HCT116 (cell line): ENCODE measurements around the gene ZNF236. TPM values are rescaled to one million over a fixed set of nuclear protein-coding genes. Genes with fewer than 3 reads are reported as not detected.

Experiments
- ATAC-seq: fragments of 200-7000 bp; cut with Tn5 transposase; 2 replicates; pipeline ENCODE4 v1.9.1; 2020; ENCODE audit warnings: mild to moderate bottlenecking, moderate library complexity
- BruUV-seq: library from RNA; stranded (reverse); fragments of 400-500 nt; replicated peaks from 2 replicates; lab custom pipeline; 2021; lab: Mats Ljungman, UMichigan
- CTCF ChIA-PET: fragments of 300-600 bp; sonication (Branson Sonifier 250); formaldehyde crosslinking; loops from one replicate; lab custom pipeline; 2021; ENCODE audit warnings: antibody characterized with exemption; lab: Charles Lee
- POLR2A ChIA-PET: fragments of 300-600, 350-600 bp; sonication (Branson Sonifier 250); formaldehyde crosslinking; loops from one replicate; lab custom pipeline; 2021; ENCODE audit warnings: antibody characterized with exemption; lab: Charles Lee
- RAD21 ChIA-PET, 2 experiments: fragments of 300-600 bp; sonication (Branson Sonifier 250); formaldehyde crosslinking; loops; one replicate each; lab custom pipeline; 2023; ENCODE audit warnings: low total read pairs in 2 of 2; ENCODE audit not compliant: uncharacterized antibody in 2 of 2, unreplicated experiment in 2 of 2, low non-redundant PET in 1 of 2; lab: Charles Lee
- DNase-seq: peaks from one replicate; pipeline ENCODE4 v3.0.0-alpha.2; 2010; ENCODE audit warnings: low read depth, low spot score
- H2AFZ ChIP-seq: fragments of 200-600 bp; shearing (Covaris generic), sonication (generic); 2 replicates; pipeline ENCODE4 v1.6.1; 2017; ENCODE audit warnings: low read depth, mixed run types, mixed read lengths, antibody characterized with exemption, low read length; ENCODE audit not compliant: poor library complexity, severe bottlenecking
- H3K27ac ChIP-seq: 2 replicates; pipeline ENCODE4 v1.5.1; 2012; ENCODE audit warnings: low read depth, low read length
- H3K27me3 ChIP-seq: fragments of 200-600 bp; sonication (generic); 2 replicates; pipeline ENCODE4 v1.6.1; 2016; ENCODE audit warnings: mixed run types, low read length, mixed read lengths; ENCODE audit not compliant: insufficient read depth
- H3K36me3 ChIP-seq, 2 experiments: fragments of 200-500 bp in 1 of 2; fragments of 200-600 bp in 1 of 2; sonication (Bioruptor generic) in 1 of 2; sonication (generic) in 1 of 2; 2 replicates each; pipeline versions ENCODE4 v1.5.1 to v1.6.1; 2014 to 2016; ENCODE audit warnings: low read length in 2 of 2, inconsistent platforms in 1 of 2, mixed read lengths in 1 of 2, mixed run types in 1 of 2; ENCODE audit not compliant: insufficient read depth in 2 of 2, control insufficient read depth in 1 of 2
- H3K4me1 ChIP-seq, 2 experiments: fragments of 200-600 bp in 1 of 2; sonication (generic) in 1 of 2; 2 replicates each; pipeline versions ENCODE4 v1.5.1 to v1.6.1; 2012 to 2017; ENCODE audit warnings: low read length in 2 of 2, inconsistent platforms in 1 of 2, mild to moderate bottlenecking in 1 of 2, mixed read lengths in 1 of 2, mixed run types in 1 of 2, moderate library complexity in 1 of 2; ENCODE audit not compliant: insufficient read depth in 2 of 2, control insufficient read depth in 1 of 2
- H3K4me2 ChIP-seq: fragments of 200-600 bp; sonication (generic); 2 replicates; pipeline ENCODE4 v1.6.1; 2017; ENCODE audit warnings: mixed run types, low read length, mixed read lengths
- H3K4me3 ChIP-seq, 2 experiments: fragments of 200-600 bp in 1 of 2; sonication (generic) in 1 of 2; replicated peaks in 1 of 2; 2 replicates each; pipeline ENCODE4 v1.5.1; 2011 to 2016; ENCODE audit warnings: low read length in 2 of 2, control low read depth in 1 of 2, low read depth in 1 of 2, mild to moderate bottlenecking in 1 of 2, mixed read lengths in 1 of 2, mixed run types in 1 of 2
- H3K79me2 ChIP-seq: fragments of 200-600 bp; sonication (generic); 2 replicates; pipeline ENCODE4 v1.6.1; 2017; ENCODE audit warnings: mild to moderate bottlenecking, mixed run types, low read length, moderate library complexity, mixed read lengths; ENCODE audit not compliant: insufficient read depth
- H3K9ac ChIP-seq: fragments of 200-600 bp; sonication (generic); 2 replicates; pipeline ENCODE4 v1.6.1; 2016; ENCODE audit warnings: low read length, mixed read lengths
- H3K9me2 ChIP-seq: fragments of 200-600 bp; sonication (generic), shearing (Covaris generic); 2 replicates; pipeline ENCODE4 v1.6.1; 2017; ENCODE audit warnings: mixed run types, mild to moderate bottlenecking, moderate library complexity; ENCODE audit not compliant: insufficient read depth
- H3K9me3 ChIP-seq, 2 experiments: fragments of 200-500 bp in 1 of 2; fragments of 200-600 bp in 1 of 2; sonication (Bioruptor generic) in 1 of 2; sonication (generic) in 1 of 2; 2 replicates each; pipeline ENCODE4 v1.6.1; 2014 to 2017; ENCODE audit warnings: low read length in 2 of 2, mixed read lengths in 2 of 2, inconsistent platforms in 1 of 2, low read depth in 1 of 2, mild to moderate bottlenecking in 1 of 2, mixed run types in 1 of 2, moderate library complexity in 1 of 2; ENCODE audit not compliant: control insufficient read depth in 1 of 2, insufficient read depth in 1 of 2
- H4K20me1 ChIP-seq: fragments of 200-600 bp; sonication (generic), shearing (Covaris generic); 2 replicates; pipeline ENCODE4 v1.6.1; 2017; ENCODE audit warnings: mixed run types, mild to moderate bottlenecking, moderate library complexity; ENCODE audit not compliant: insufficient read depth
- CBX3 ChIP-seq: IDR thresholded peaks from 2 replicates; pipeline ENCODE4 v1.6.1; 2012; ENCODE audit warnings: low read depth
- EGR1 ChIP-seq: IDR thresholded peaks from 2 replicates; pipeline ENCODE4 v1.6.1; 2012; ENCODE audit warnings: low read depth
- ELF1 ChIP-seq: IDR thresholded peaks from 2 replicates; pipeline ENCODE4 v1.6.1; 2012; ENCODE audit warnings: low read depth, borderline replicate concordance
- EZH2 ChIP-seq: fragments of 200-600 bp; sonication (generic); IDR thresholded peaks from 2 replicates; pipeline ENCODE4 v1.6.1; 2017; ENCODE audit warnings: antibody characterized with exemption, mixed run types
- EZH2phosphoT487 ChIP-seq: fragments of 200-600 bp; IDR thresholded peaks from 2 replicates; pipeline ENCODE4 v1.6.1; 2018; ENCODE audit warnings: antibody characterized with exemption, borderline replicate concordance
- POLR2A ChIP-seq: IDR thresholded peaks from 2 replicates; pipeline ENCODE4 v1.7.0; 2011; ENCODE audit warnings: borderline replicate concordance; ENCODE audit not compliant: insufficient read depth, insufficient read length; ENCODE audit errors: extremely low read depth
- POLR2AphosphoS5 ChIP-seq: IDR thresholded peaks from 2 replicates; pipeline ENCODE4 v1.6.1; 2011; ENCODE audit warnings: mild to moderate bottlenecking, low read depth, low read length, moderate library complexity
- RAD21 ChIP-seq: IDR thresholded peaks from 2 replicates; pipeline ENCODE4 v1.6.1; 2012; ENCODE audit warnings: low read depth, mild to moderate bottlenecking
- SIN3A ChIP-seq: IDR thresholded peaks from 2 replicates; pipeline ENCODE4 v1.6.1; 2012; ENCODE audit warnings: low read depth
- SP1 ChIP-seq: IDR thresholded peaks from 2 replicates; pipeline ENCODE4 v1.6.1; 2012; ENCODE audit warnings: low read depth
- TCF7L2 ChIP-seq: IDR thresholded peaks from 2 replicates; pipeline ENCODE4 v1.7.0; 2011; ENCODE audit warnings: borderline replicate concordance, inconsistent platforms; ENCODE audit not compliant: insufficient read depth, insufficient read length; ENCODE audit errors: extremely low read depth
- YY1 ChIP-seq: IDR thresholded peaks from 2 replicates; pipeline ENCODE4 v1.6.1; 2011; ENCODE audit warnings: low read length, low read depth, moderate library complexity, mild to moderate bottlenecking; ENCODE audit not compliant: insufficient replicate concordance; ENCODE audit errors: extremely low read depth
- ZFX ChIP-seq: fragments of 450-650 bp; IDR thresholded peaks from 2 replicates; pipeline ENCODE4 v1.6.1; 2017
- intact Hi-C: fragments of 100-400 bp; cut with micrococcal nuclease; formaldehyde crosslinking; loops from 2 replicates; pipeline ENCODE4 v1.10.0; 2022
- total RNA-seq: library from RNA; stranded (reverse); gene quantifications from one replicate; pipeline ENCODE4 v1.2.1, GENCODE V29; 2021; ENCODE audit not compliant: unreplicated experiment
- TF ChIP-seq, protein P1 (sequence below), 3 experiments: fragments of 200-600 bp in 1 of 3; sonication (generic) in 1 of 3; IDR thresholded peaks in 2 of 3; conservative IDR thresholded peaks in 1 of 3; 2 replicates each; pipeline ENCODE4 v1.5.1; 2012 to 2017; ENCODE audit warnings: low read depth in 2 of 3, low read length in 2 of 3, antibody characterized with exemption in 1 of 3, borderline replicate concordance in 1 of 3, control low read depth in 1 of 3, mild to moderate bottlenecking in 1 of 3, mixed read lengths in 1 of 3, mixed run types in 1 of 3, moderate library complexity in 1 of 3; ENCODE audit not compliant: insufficient read depth in 1 of 3
- TF ChIP-seq, protein P2 (sequence below): IDR thresholded peaks from 2 replicates; pipeline ENCODE4 v1.6.1; 2011; ENCODE audit warnings: mild to moderate bottlenecking, low read length, moderate library complexity; ENCODE audit not compliant: insufficient replicate concordance; ENCODE audit errors: extremely low read depth

The ZNF236 gene
- total RNA-seq, 1 experiment from 2014 or later = 15.0 TPM

DNA sequence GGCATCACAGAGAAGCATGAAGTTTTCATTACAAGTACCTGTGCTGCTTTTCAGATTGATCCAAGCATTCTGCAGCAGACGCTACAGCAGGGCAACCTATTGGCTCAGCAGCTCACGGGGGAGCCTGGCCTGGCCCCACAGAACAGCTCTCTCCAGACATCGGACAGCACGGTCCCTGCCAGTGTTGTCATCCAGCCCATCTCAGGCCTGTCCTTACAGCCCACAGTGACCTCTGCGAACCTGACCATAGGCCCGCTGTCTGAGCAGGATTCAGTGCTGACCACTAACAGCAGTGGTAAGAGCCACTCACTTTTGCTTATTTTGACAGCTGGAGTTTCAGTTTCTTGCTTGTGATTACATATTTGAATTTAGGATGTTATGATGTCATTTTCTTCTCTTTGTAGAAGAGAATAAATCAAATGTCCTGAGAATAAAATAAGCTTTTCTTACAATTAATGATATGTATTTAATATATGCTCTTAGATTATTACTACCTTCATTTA is 104.9 kb downstream of the ZNF236 start:
- intact Hi-C loops = no loop called here
- Histone ChIP-seq H3K4me1 (no peaks in the 10 kb centered on the region), H3K4me3 (no peak overlapping the region), H3K4me2 (no peak overlapping the region), H3K79me2 (no peaks in the 10 kb centered on the region), H3K9me3 (no peaks in the 10 kb centered on the region), H2AFZ (no peak overlapping the region), H4K20me1 (no peaks in the 10 kb centered on the region), H3K27ac (no peak overlapping the region), H3K9me2 (no peaks in the 10 kb centered on the region), H3K9ac (no peak overlapping the region), H3K27me3 (no peaks in the 10 kb centered on the region), H3K36me3 (peaks cover 0 to 2% of the 10 kb centered on the region in 2 experiments; a peak in 2 of 4 replicates)
- BruUV-seq = no TSS peak
- DNase-seq (no peak), ATAC-seq (no peak)
- TF ChIP-seq CBX3 (no peak), SP1 (no peak), EGR1 (no peak), SIN3A (no peak), EZH2phosphoT487 (no peak), ELF1 (no peak), POLR2A (no peak), YY1 (no peak), POLR2AphosphoS5 (no peak), TCF7L2 (no peak), EZH2 (no peak), ZFX (no peak), RAD21 (no peak)
- TF ChIP-seq, protein P1, sequence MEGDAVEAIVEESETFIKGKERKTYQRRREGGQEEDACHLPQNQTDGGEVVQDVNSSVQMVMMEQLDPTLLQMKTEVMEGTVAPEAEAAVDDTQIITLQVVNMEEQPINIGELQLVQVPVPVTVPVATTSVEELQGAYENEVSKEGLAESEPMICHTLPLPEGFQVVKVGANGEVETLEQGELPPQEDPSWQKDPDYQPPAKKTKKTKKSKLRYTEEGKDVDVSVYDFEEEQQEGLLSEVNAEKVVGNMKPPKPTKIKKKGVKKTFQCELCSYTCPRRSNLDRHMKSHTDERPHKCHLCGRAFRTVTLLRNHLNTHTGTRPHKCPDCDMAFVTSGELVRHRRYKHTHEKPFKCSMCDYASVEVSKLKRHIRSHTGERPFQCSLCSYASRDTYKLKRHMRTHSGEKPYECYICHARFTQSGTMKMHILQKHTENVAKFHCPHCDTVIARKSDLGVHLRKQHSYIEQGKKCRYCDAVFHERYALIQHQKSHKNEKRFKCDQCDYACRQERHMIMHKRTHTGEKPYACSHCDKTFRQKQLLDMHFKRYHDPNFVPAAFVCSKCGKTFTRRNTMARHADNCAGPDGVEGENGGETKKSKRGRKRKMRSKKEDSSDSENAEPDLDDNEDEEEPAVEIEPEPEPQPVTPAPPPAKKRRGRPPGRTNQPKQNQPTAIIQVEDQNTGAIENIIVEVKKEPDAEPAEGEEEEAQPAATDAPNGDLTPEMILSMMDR (IDR thresholded peaks at IDR 0.05 in 2 of 3, conservative IDR thresholded peaks at IDR 0.05 in 1 of 3; ENCODE audit: borderline replicate concordance in 1 of 3, insufficient read depth in 1 of 3, low read depth in 2 of 3, low read length in 2 of 3) = no peak
- TF ChIP-seq, protein P2, sequence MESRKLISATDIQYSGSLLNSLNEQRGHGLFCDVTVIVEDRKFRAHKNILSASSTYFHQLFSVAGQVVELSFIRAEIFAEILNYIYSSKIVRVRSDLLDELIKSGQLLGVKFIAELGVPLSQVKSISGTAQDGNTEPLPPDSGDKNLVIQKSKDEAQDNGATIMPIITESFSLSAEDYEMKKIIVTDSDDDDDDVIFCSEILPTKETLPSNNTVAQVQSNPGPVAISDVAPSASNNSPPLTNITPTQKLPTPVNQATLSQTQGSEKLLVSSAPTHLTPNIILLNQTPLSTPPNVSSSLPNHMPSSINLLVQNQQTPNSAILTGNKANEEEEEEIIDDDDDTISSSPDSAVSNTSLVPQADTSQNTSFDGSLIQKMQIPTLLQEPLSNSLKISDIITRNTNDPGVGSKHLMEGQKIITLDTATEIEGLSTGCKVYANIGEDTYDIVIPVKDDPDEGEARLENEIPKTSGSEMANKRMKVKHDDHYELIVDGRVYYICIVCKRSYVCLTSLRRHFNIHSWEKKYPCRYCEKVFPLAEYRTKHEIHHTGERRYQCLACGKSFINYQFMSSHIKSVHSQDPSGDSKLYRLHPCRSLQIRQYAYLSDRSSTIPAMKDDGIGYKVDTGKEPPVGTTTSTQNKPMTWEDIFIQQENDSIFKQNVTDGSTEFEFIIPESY = no peak
- RAD21 ChIA-PET = no interaction called here
- CTCF ChIA-PET = no interaction called here
- POLR2A ChIA-PET = no interaction called here
